HL-60 (cell line): Measurements from ENCODE around the gene AGAP1.

ENCODE experiments used
- DNase-seq, 2 experiments: peaks; one replicate each; pipeline ENCODE4 v3.0.0-alpha.2; 2010 to 2020; ENCODE audit warnings: low read depth in 1 of 2, low spot score in 1 of 2
- H3K27ac ChIP-seq: fragments of 250-450 bp; sonication (Bioruptor Pico); replicated peaks from 2 replicates; pipeline ENCODE4 v1.5.1; 2020; ENCODE audit warnings: mild to moderate bottlenecking, moderate library complexity
- H3K27me3 ChIP-seq: fragments of 250-450 bp; sonication (Bioruptor Pico); 2 replicates; pipeline ENCODE4 v1.5.1; 2021; ENCODE audit warnings: mild to moderate bottlenecking, moderate library complexity; ENCODE audit not compliant: insufficient read depth, poor library complexity, severe bottlenecking
- H3K4me3 ChIP-seq: replicated peaks from 2 replicates; pipeline ENCODE4 v1.5.1; 2011; ENCODE audit warnings: mild to moderate bottlenecking, control low read depth, low read length; ENCODE audit not compliant: insufficient read depth
- GABPA ChIP-seq: IDR thresholded peaks from 2 replicates; pipeline ENCODE4 v1.6.1; 2012; ENCODE audit warnings: low read depth
- POLR2AphosphoS5 ChIP-seq: IDR thresholded peaks from 2 replicates; pipeline ENCODE4 v1.6.1; 2012; ENCODE audit warnings: low read depth
- REST ChIP-seq: IDR thresholded peaks from 2 replicates; pipeline ENCODE4 v1.6.1; 2012; ENCODE audit warnings: low read depth; ENCODE audit not compliant: insufficient replicate concordance
- SPI1 ChIP-seq: IDR thresholded peaks from 2 replicates; pipeline ENCODE4 v1.6.1; 2012; ENCODE audit warnings: low read depth, mild to moderate bottlenecking, borderline replicate concordance
- TF ChIP-seq, protein P1 (sequence below): IDR thresholded peaks from one replicate; pipeline ENCODE4 v1.5.1; 2011; ENCODE audit warnings: low read length, control low read depth, inconsistent platforms; ENCODE audit not compliant: insufficient read depth

Gene AGAP1

GRCh38 chr2:235749121-235749770, 255.4 kb downstream of the AGAP1 start:
- DNase-seq = no peak
- no peak overlapping the region for H3K27ac ChIP-seq

DNA sequence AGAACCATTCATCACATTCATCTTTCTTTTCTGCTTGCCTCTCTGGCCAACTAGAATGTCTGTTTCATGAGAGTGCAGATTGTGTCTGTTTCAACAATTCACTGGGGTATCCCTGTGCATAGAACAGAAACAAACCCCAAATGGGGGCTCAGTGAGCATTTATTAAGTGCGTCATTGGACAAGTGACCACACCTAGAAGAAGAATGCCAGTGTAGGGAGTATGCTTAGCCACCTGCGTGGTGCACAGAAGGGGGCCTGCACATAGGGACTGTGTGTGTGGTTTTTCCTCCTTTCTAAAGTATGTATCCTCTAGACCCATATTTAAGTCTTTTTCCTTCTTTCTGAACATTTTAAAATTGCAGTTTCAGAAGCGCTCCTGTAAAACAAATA, 255.9 kb downstream of the AGAP1 start:
- Histone ChIP-seq H3K4me3 (no peak overlapping the region), H3K27ac (no peak overlapping the region), H3K27me3 (peaks cover 2% of the 10 kb centered on the region)
- TF ChIP-seq REST (no peak), POLR2AphosphoS5 (no peak), GABPA (no peak), SPI1 (no peak)
- TF ChIP-seq, protein P1, sequence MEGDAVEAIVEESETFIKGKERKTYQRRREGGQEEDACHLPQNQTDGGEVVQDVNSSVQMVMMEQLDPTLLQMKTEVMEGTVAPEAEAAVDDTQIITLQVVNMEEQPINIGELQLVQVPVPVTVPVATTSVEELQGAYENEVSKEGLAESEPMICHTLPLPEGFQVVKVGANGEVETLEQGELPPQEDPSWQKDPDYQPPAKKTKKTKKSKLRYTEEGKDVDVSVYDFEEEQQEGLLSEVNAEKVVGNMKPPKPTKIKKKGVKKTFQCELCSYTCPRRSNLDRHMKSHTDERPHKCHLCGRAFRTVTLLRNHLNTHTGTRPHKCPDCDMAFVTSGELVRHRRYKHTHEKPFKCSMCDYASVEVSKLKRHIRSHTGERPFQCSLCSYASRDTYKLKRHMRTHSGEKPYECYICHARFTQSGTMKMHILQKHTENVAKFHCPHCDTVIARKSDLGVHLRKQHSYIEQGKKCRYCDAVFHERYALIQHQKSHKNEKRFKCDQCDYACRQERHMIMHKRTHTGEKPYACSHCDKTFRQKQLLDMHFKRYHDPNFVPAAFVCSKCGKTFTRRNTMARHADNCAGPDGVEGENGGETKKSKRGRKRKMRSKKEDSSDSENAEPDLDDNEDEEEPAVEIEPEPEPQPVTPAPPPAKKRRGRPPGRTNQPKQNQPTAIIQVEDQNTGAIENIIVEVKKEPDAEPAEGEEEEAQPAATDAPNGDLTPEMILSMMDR = no peak
- DNase-seq = no peak

More at GRCh38 chr2:235749121-235749770, 255.4 kb downstream of the AGAP1 start:
- TF ChIP-seq, protein P1 = no peak
- TF ChIP-seq POLR2AphosphoS5 (no peak), REST (no peak), SPI1 (no peak), GABPA (no peak)
- Histone ChIP-seq H3K27me3 (peaks cover 2% of the 10 kb centered on the region), H3K4me3 (no peak overlapping the region)

DNA sequence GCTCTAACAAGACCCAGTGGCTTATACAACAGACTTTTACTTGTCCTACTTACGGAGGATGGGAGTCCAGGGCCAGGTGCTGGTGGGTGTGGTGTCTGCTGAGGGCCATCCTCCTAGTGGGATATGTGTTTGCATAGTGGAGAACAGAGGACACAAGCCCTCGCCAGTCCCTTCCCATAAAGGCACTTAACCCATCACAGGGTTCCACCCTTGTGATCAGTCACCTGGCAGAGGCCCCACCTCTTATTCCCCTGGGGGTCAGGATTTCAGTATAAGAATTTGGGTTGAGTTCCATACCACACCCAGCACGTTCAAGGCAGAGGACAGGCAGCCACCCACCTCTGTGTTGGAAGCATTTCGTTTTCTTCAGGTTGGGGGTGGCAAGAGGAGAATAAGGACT, 259.0 kb downstream of the AGAP1 start:
- TF ChIP-seq SPI1 (no peak), GABPA (no peak), POLR2AphosphoS5 (no peak), REST (no peak)
- TF ChIP-seq, protein P1 = no peak
- Histone ChIP-seq H3K4me3 (no peak overlapping the region), H3K27ac (no peak overlapping the region), H3K27me3 (peaks cover 2% of the 10 kb centered on the region)
- no peak for DNase-seq
